Measurements from ENCODE around the gene FASN.
"Not testable (repeated sequence)": the region's sequence is repeated elsewhere in the genome, so short reads cannot be mapped to it uniquely, and the experiment has no call there.

The FASN gene

GRCh38 chr17:82043507-82043906, 54.5 kb downstream of the FASN start:
- no peak for DNase-seq (ENCODE audit: low read depth in 2 of 2)

- DNase-seq (ENCODE audit: low read depth in 2 of 2) = no peak
These were observed 55.4 kb downstream of the FASN start for GRCh38 chr17:82042649-82043048.

- no peak for DNase-seq (ENCODE audit: low read depth in 2 of 2)
These were observed 56.8 kb downstream of the FASN start for GRCh38 chr17:82041144-82041814.

GRCh38 chr17:82039695-82040299, 58.2 kb downstream of the FASN start:
- no peak for DNase-seq (ENCODE audit: low read depth in 2 of 2)

- not testable (repeated sequence) for DNase-seq (ENCODE audit: low read depth in 2 of 2)
These were observed 59.1 kb downstream of the FASN start for GRCh38 chr17:82038796-82039409.

GRCh38 chr17:82037889-82038195, 60.2 kb downstream of the FASN start:
- no peak for DNase-seq (ENCODE audit: low read depth in 2 of 2)

- DNase-seq (ENCODE audit: low read depth in 2 of 2) = peak; percentile 87 to 88
These were observed 60.7 kb downstream of the FASN start, which contains the start of gene DCXR for GRCh38 chr17:82037092-82037888. TSS of gene DCXR (minus strand) at chr17:82037697. CDS start at chr17:82037682, 15 bp downstream.

- DNase-seq (ENCODE audit: low read depth in 2 of 2) = no peak
These were observed 61.4 kb downstream of the FASN start for GRCh38 chr17:82036634-82037091.

GRCh38 chr17:82035956-82036633, 61.9 kb downstream of the FASN start:
- no peak for DNase-seq (ENCODE audit: low read depth in 2 of 2)

GRCh38 chr17:82035488-82035887, 62.5 kb downstream of the FASN start:
- no peak for DNase-seq (ENCODE audit: low read depth in 2 of 2)

- DNase-seq (ENCODE audit: low read depth in 2 of 2) = no peak
These were observed 63.5 kb downstream of the FASN start for GRCh38 chr17:82034371-82035011.

GRCh38 chr17:82033359-82034085, 64.5 kb downstream of the FASN start:
- no peak for DNase-seq (ENCODE audit: low read depth in 2 of 2)

GRCh38 chr17:82031885-82032627, 66.0 kb downstream of the FASN start:
- DNase-seq (ENCODE audit: low read depth in 2 of 2) = no peak

GRCh38 chr17:82031303-82031884, 66.6 kb downstream of the FASN start, which contains the start of gene RAC3:
TSS of gene RAC3 (plus strand) at chr17:82031678. CDS start at chr17:82031762, 84 bp downstream.
- no peak for DNase-seq (ENCODE audit: low read depth in 2 of 2)

GRCh38 chr17:82030470-82031302, 67.3 kb downstream of the FASN start:
- DNase-seq (ENCODE audit: low read depth in 2 of 2) = peak; percentile 41 to 44

- DNase-seq (ENCODE audit: low read depth in 2 of 2) = no peak
These were observed 68.0 kb downstream of the FASN start for GRCh38 chr17:82029990-82030469.

GRCh38 chr17:82029391-82029790, 68.6 kb downstream of the FASN start:
- no peak for DNase-seq (ENCODE audit: low read depth in 2 of 2)

- DNase-seq (ENCODE audit: low read depth in 2 of 2) = no peak
These were observed 69.1 kb downstream of the FASN start for GRCh38 chr17:82028966-82029365.
